Measurements from ENCODE around the gene CORO6.

Gene CORO6

GRCh38 chr17:29576214-29577000 is 46.3 kb downstream of the CORO6 start:
- no peak for DNase-seq

GRCh38 chr17:29575511-29576213 is 47.0 kb downstream of the CORO6 start:
- DNase-seq = no peak

GRCh38 chr17:29574732-29575510 is 47.8 kb downstream of the CORO6 start:
- no peak for DNase-seq

- DNase-seq = no peak
Observed at GRCh38 chr17:29573871-29574731, 48.6 kb downstream of the CORO6 start.

- no peak for DNase-seq
Observed at GRCh38 chr17:29573558-29573869, 49.2 kb downstream of the CORO6 start.

GRCh38 chr17:29572691-29573557 is 49.8 kb downstream of the CORO6 start:
- DNase-seq = no peak

- no peak for DNase-seq
Observed at GRCh38 chr17:29571883-29572681, 50.6 kb downstream of the CORO6 start.

GRCh38 chr17:29571486-29571882 is 51.2 kb downstream of the CORO6 start:
- DNase-seq = no peak

GRCh38 chr17:29570521-29570920 is 52.2 kb downstream of the CORO6 start:
- DNase-seq = no peak

- no peak for DNase-seq
Observed at GRCh38 chr17:29569245-29569950, 53.3 kb downstream of the CORO6 start.

- DNase-seq = peak; percentile 57
Observed at GRCh38 chr17:29568331-29569244, 54.1 kb downstream of the CORO6 start, which contains the start of gene TP53I13. Gene TP53I13 (plus strand): TSS chr17:29568701. CDS start chr17:29568759, 58 bp downstream.

GRCh38 chr17:29567554-29568330 is 55.0 kb downstream of the CORO6 start:
- peak; percentile 55 for DNase-seq

- no peak for DNase-seq
Observed at GRCh38 chr17:29567304-29567553, 55.5 kb downstream of the CORO6 start.

- no peak for DNase-seq
Observed at GRCh38 chr17:29566473-29567303, 56.0 kb downstream of the CORO6 start, which contains the start of gene ABHD15. Gene ABHD15 (minus strand): TSS chr17:29567037. CDS start chr17:29566966, 71 bp downstream.

- DNase-seq = no peak
Observed at GRCh38 chr17:29565643-29566472, 56.9 kb downstream of the CORO6 start.
